CD14-positive monocyte (primary cell): ENCODE results near the gene RAI1. TPM values are rescaled to one million over a fixed set of nuclear protein-coding genes. Genes with fewer than 3 reads are reported as not detected.

Experiments
- DNase-seq, 3 donors: peaks; one replicate each; pipeline ENCODE4 v3.0.0-alpha.2; 2011 to 2022
- H2AFZ ChIP-seq: 2 replicates; pipeline ENCODE4 v1.6.0; 2012; ENCODE audit warnings: mild to moderate bottlenecking, low read depth, low read length, inconsistent platforms; ENCODE audit not compliant: insufficient read depth, poor library complexity, severe bottlenecking
- H3K27ac ChIP-seq, 2 donors: 1 replicate in 1 of 2; 2 replicates in 1 of 2; pipeline ENCODE4 v1.5.1; 2012 to 2013; ENCODE audit warnings: low read length in 2 of 2, control low read depth in 1 of 2, inconsistent platforms in 1 of 2, low read depth in 1 of 2, mild to moderate bottlenecking in 1 of 2
- H3K27me3 ChIP-seq, 2 donors: one replicate each; pipeline versions ENCODE4 v1.6.0 to v1.6.1; 2011 to 2013; ENCODE audit warnings: low read length in 2 of 2; ENCODE audit not compliant: control insufficient read depth in 2 of 2, insufficient read depth in 2 of 2
- H3K36me3 ChIP-seq, 2 donors: replicated peaks in 1 of 2; 1 replicate in 1 of 2; 2 replicates in 1 of 2; pipeline versions ENCODE4 v1.5.1 to v1.6.1; 2012 to 2013; ENCODE audit warnings: low read length in 2 of 2, control low read depth in 1 of 2, inconsistent platforms in 1 of 2, mild to moderate bottlenecking in 1 of 2; ENCODE audit not compliant: insufficient read depth in 2 of 2, control insufficient read depth in 1 of 2
- H3K4me1 ChIP-seq, 2 donors: 1 replicate in 1 of 2; 2 replicates in 1 of 2; pipeline versions ENCODE4 v1.5.1 to v1.6.1; 2012 to 2013; ENCODE audit warnings: low read length in 2 of 2, control low read depth in 1 of 2, inconsistent platforms in 1 of 2, mild to moderate bottlenecking in 1 of 2, moderate library complexity in 1 of 2; ENCODE audit not compliant: insufficient read depth in 2 of 2, control insufficient read depth in 1 of 2
- H3K4me2 ChIP-seq: replicated peaks from 2 replicates; pipeline ENCODE3; 2012; ENCODE audit warnings: low read length, moderate library complexity, mild to moderate bottlenecking; ENCODE audit not compliant: poor library complexity, severe bottlenecking; ENCODE audit errors: extremely low read depth
- H3K4me3 ChIP-seq, 3 experiments: fragments of 200-600 bp in 1 of 3; sonication (generic) in 1 of 3; replicated peaks in 1 of 3; 1 replicate in 2 of 3; 2 replicates in 1 of 3; pipeline ENCODE4 v1.5.1; 2011 to 2013; ENCODE audit warnings: low read length in 3 of 3, mild to moderate bottlenecking in 3 of 3, control low read depth in 2 of 3, low read depth in 2 of 3, inconsistent platforms in 1 of 3, moderate library complexity in 1 of 3
- H3K79me2 ChIP-seq: 2 replicates; pipeline ENCODE4 v1.6.0; 2012; ENCODE audit warnings: mild to moderate bottlenecking, control low read depth, inconsistent platforms, low read length, moderate library complexity; ENCODE audit not compliant: insufficient read depth
- H3K9ac ChIP-seq: 2 replicates; pipeline ENCODE4 v1.6.0; 2017; ENCODE audit warnings: low read length, mild to moderate bottlenecking; ENCODE audit not compliant: insufficient read depth, poor library complexity, severe bottlenecking
- H3K9me3 ChIP-seq, 2 donors: replicated peaks in 1 of 2; 1 replicate in 1 of 2; 2 replicates in 1 of 2; pipeline versions ENCODE4 v1.5.1 to v1.6.1; 2012 to 2013; ENCODE audit warnings: low read length in 2 of 2, control low read depth in 1 of 2; ENCODE audit not compliant: control insufficient read depth in 1 of 2, insufficient read depth in 1 of 2
- H4K20me1 ChIP-seq: 2 replicates; pipeline ENCODE4 v1.6.0; 2012; ENCODE audit warnings: mild to moderate bottlenecking, low read length, control low read depth, moderate library complexity; ENCODE audit not compliant: insufficient read depth
- H3K27ac Mint-ChIP-seq, 7 donors: one replicate each; pipeline ENCODE4 v1.8.0; 2020; ENCODE audit warnings: mild to moderate bottlenecking in 7 of 7, mixed read lengths in 7 of 7, moderate library complexity in 6 of 7, inconsistent platforms in 2 of 7
- H3K27me3 Mint-ChIP-seq, 3 donors: one replicate each; pipeline ENCODE4 v1.8.0; 2021 to 2022; ENCODE audit warnings: low read depth in 3 of 3, mild to moderate bottlenecking in 3 of 3, mixed read lengths in 3 of 3, moderate library complexity in 3 of 3, inconsistent platforms in 1 of 3
- H3K36me3 Mint-ChIP-seq, 2 donors: one replicate each; pipeline ENCODE4 v1.8.0; 2020; ENCODE audit warnings: mixed read lengths in 2 of 2, inconsistent platforms in 1 of 2, mild to moderate bottlenecking in 1 of 2
- H3K4me1 Mint-ChIP-seq: one replicate; pipeline ENCODE4 v1.8.0; 2020; ENCODE audit warnings: mild to moderate bottlenecking, mixed read lengths
- H3K4me3 Mint-ChIP-seq, 2 donors: one replicate each; pipeline ENCODE4 v1.8.0; 2020; ENCODE audit warnings: mild to moderate bottlenecking in 2 of 2, mixed read lengths in 2 of 2, moderate library complexity in 1 of 2
- H3K9me3 Mint-ChIP-seq, 7 donors: one replicate each; pipeline ENCODE4 v1.8.0; 2020 to 2022; ENCODE audit warnings: mixed read lengths in 7 of 7, mild to moderate bottlenecking in 6 of 7, moderate library complexity in 6 of 7, inconsistent platforms in 2 of 7
- CTCF ChIP-seq: fragments of 200-600 bp; IDR thresholded peaks from one replicate; pipeline ENCODE4 v1.8.0; 2022; ENCODE audit warnings: antibody characterized with exemption, mild to moderate bottlenecking
- WGBS: methylation state at CpG from one replicate; pipeline ENCODE4 v1.1.5; 2013; ENCODE audit warnings: missing lambda C conversion rate; ENCODE audit not compliant: insufficient coverage; 5-methylcytosine and 5-hydroxymethylcytosine counted together
- intact Hi-C, 2 donors: fragments of 100-400 bp; cut with micrococcal nuclease; formaldehyde crosslinking; loops; one replicate each; pipeline versions ENCODE4 v1.15.0 to v1.15.1; 2023
- polyA plus RNA-seq, 3 donors: library from polyadenylated mRNA; depleted of rRNA in 1 of 3; unstranded in 2 of 3; stranded (reverse) in 1 of 3; fragments of 300-500 nt in 2 of 3; fragments of >200 nt in 1 of 3; fragmentation: Illumina TruSeq in 2 of 3; gene quantifications; 1 replicate in 2 of 3; 2 replicates in 1 of 3; pipeline ENCODE4 v1.2.3, GENCODE V29; 2012 to 2021

The RAI1 gene
- polyA plus RNA-seq, 3 donors, result 0.89 to 4.4 (median 1.5) TPM

- H3K27me3 ChIP-seq, result no peaks in the 10 kb centered on the region
- H3K4me1 Mint-ChIP-seq, result peaks cover 25% of the 10 kb centered on the region
- H3K4me2 ChIP-seq, result no peak overlapping the region
- peaks cover 0 to 12% (median 8%) of the 10 kb centered on the region in 3 donors for H3K27me3 Mint-ChIP-seq
- H3K4me3 ChIP-seq, result no peak overlapping the region
- H3K27ac Mint-ChIP-seq, result peak overlapping the region in 4 of 7 donors; percentile 2 to 76 (median 68)
- no peak overlapping the region for H3K9ac ChIP-seq
- no peak overlapping the region for H3K27ac ChIP-seq
- H4K20me1 ChIP-seq, result no peaks in the 10 kb centered on the region
- WGBS, result 33% methylated on average over 17 of the region's 19 CpGs
- no peak overlapping the region for H2AFZ ChIP-seq
- DNase-seq, result peak; percentile 61 to 85 (median 71)
- intact Hi-C loops, result no loop called here
- H3K36me3 ChIP-seq, result no peaks in the 10 kb centered on the region
- peaks cover 11 to 16% of the 10 kb centered on the region in 2 donors for H3K4me1 ChIP-seq
- H3K4me3 Mint-ChIP-seq, result peak overlapping the region in 1 of 2 donors; percentile 59
- peaks cover 7 to 14% (median 12%) of the 10 kb centered on the region in 7 donors for H3K9me3 Mint-ChIP-seq
- no peaks in the 10 kb centered on the region for H3K79me2 ChIP-seq
- no peaks in the 10 kb centered on the region for H3K36me3 Mint-ChIP-seq
- TF ChIP-seq CTCF, result no peak
- peaks cover 8% of the 10 kb centered on the region in 2 donors for H3K9me3 ChIP-seq
Measured at GRCh38 chr17:17663160-17664063, 17.8 kb upstream of the RAI1 start.

DNA sequence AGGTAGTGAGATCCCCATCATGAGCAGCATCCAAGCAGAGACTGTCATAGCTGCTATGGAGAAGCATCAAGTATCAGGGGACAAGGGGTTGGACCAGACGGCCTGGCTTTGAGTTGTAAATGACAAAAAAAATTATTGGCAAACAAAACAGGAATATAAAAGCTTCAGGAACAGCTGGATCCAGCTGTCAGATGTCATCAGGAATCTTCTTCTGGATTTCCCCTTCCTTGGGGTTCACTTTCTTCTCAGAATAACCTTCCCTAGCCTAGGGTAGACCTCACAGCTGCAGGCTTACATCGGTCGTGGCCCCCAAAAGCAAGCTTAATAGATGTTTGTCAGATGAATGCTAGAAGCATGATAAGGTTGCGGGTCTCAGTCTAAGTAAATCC, 17.2 kb upstream of the RAI1 start:
- no peak overlapping the region for H3K4me2 ChIP-seq
- no peaks in the 10 kb centered on the region for H3K27me3 ChIP-seq
- Mint-ChIP-seq H3K4me1 (peaks cover 25% of the 10 kb centered on the region), H3K36me3 (no peaks in the 10 kb centered on the region), H3K27me3 (peaks cover 0 to 11% (median 8%) of the 10 kb centered on the region in 3 donors), H3K4me3 (no peak overlapping the region), H3K27ac (peak overlapping the region in 1 of 7 donors; percentile 56), H3K9me3 (peaks cover 4 to 8% (median 7%) of the 10 kb centered on the region in 7 donors)
- H3K36me3 ChIP-seq, result no peaks in the 10 kb centered on the region
- no CpG with 5 or more reads among the region's 4 CpGs for WGBS
- peaks cover 11 to 16% of the 10 kb centered on the region in 2 donors for H3K4me1 ChIP-seq
- no peak overlapping the region for H2AFZ ChIP-seq
- no peak for DNase-seq
- H3K79me2 ChIP-seq, result no peaks in the 10 kb centered on the region
- no peak overlapping the region for H3K9ac ChIP-seq
- TF ChIP-seq CTCF, result no peak
- no peak overlapping the region for H3K4me3 ChIP-seq
- intact Hi-C loops, result no loop called here
- peaks cover 6% of the 10 kb centered on the region in 2 donors for H3K9me3 ChIP-seq
- no peaks in the 10 kb centered on the region for H4K20me1 ChIP-seq
- no peak overlapping the region for H3K27ac ChIP-seq
